SU-DHL-6 (cell line): ENCODE data around the gene PSMC4.
A peak's percentile ranks its signal among the peaks of the same experiment; 100 is the strongest.
"Not testable (repeated sequence)": the region's sequence is repeated elsewhere in the genome, so short reads cannot be mapped to it uniquely, and the experiment has no call there.

Source experiments
- H2AFZ ChIP-seq: fragments of 200-600 bp; sonication (generic); 2 replicates; pipeline ENCODE4 v1.6.1; 2014; ENCODE audit warnings: low read depth, mild to moderate bottlenecking, moderate library complexity, mixed read lengths, antibody characterized with exemption, low read length; ENCODE audit not compliant: severe bottlenecking
- H3F3A ChIP-seq: fragments of 200-600 bp; shearing (Covaris generic); 2 replicates; pipeline ENCODE4 v1.6.0; 2016; ENCODE audit warnings: antibody characterized with exemption, mild to moderate bottlenecking; ENCODE audit not compliant: insufficient read depth
- H3K27ac ChIP-seq: fragments of 200-600 bp; sonication (generic); 2 replicates; pipeline ENCODE4 v1.5.1; 2016; ENCODE audit warnings: low read depth, mild to moderate bottlenecking, low read length, moderate library complexity, mixed read lengths
- H3K27me3 ChIP-seq: fragments of 200-600 bp; sonication (generic), shearing (Covaris generic); 2 replicates; pipeline ENCODE4 v1.6.0; 2014; ENCODE audit warnings: mild to moderate bottlenecking, low read length
- H3K36me3 ChIP-seq: fragments of 200-600 bp; sonication (generic); 2 replicates; pipeline ENCODE4 v1.6.1; 2014; ENCODE audit warnings: mild to moderate bottlenecking, low read length, mixed read lengths
- H3K4me2 ChIP-seq: fragments of 300-600, 200-600 bp; shearing (Covaris generic), sonication (generic); 2 replicates; pipeline ENCODE4 v1.6.0; 2014; ENCODE audit warnings: low read length, low read depth, mild to moderate bottlenecking; ENCODE audit not compliant: poor library complexity, severe bottlenecking
- H3K4me3 ChIP-seq: fragments of 200-600 bp; sonication (generic); 2 replicates; pipeline ENCODE4 v1.5.1; 2014; ENCODE audit warnings: antibody characterized with exemption, low read length, mild to moderate bottlenecking, mixed read lengths; ENCODE audit not compliant: insufficient read depth, poor library complexity, severe bottlenecking
- H3K79me2 ChIP-seq: fragments of 200-600 bp; sonication (generic); 2 replicates; pipeline ENCODE4 v1.6.1; 2014; ENCODE audit warnings: mild to moderate bottlenecking, low read length, moderate library complexity; ENCODE audit not compliant: insufficient read depth
- H3K9ac ChIP-seq: fragments of 200-600 bp; sonication (generic); 2 replicates; pipeline ENCODE4 v1.7.0; 2014; ENCODE audit warnings: mild to moderate bottlenecking, low read length
- H3K9me2 ChIP-seq: fragments of 200-600 bp; sonication (generic); replicated peaks from 2 replicates; pipeline ENCODE4 v1.6.1; 2014; ENCODE audit warnings: low read length; ENCODE audit not compliant: insufficient read depth
- H3K9me3 ChIP-seq: fragments of 200-600 bp; sonication (generic); 2 replicates; pipeline ENCODE4 v1.6.1; 2014; ENCODE audit warnings: low read length, mixed read lengths; ENCODE audit not compliant: insufficient read depth
- H4K20me1 ChIP-seq: fragments of 200-600 bp; sonication (generic); 2 replicates; pipeline ENCODE4 v1.6.1; 2014; ENCODE audit warnings: low read depth, mild to moderate bottlenecking, antibody characterized with exemption, low read length, moderate library complexity, mixed read lengths
- CTCF ChIP-seq: fragments of 200-600 bp; sonication (generic); IDR thresholded peaks from one replicate; pipeline ENCODE4 v1.5.1; 2017; ENCODE audit warnings: antibody characterized with exemption, mild to moderate bottlenecking, low read length, moderate library complexity; ENCODE audit not compliant: insufficient read depth, poor library complexity, severe bottlenecking
- EZH2phosphoT487 ChIP-seq: fragments of 200-600 bp; sonication (generic), shearing (Covaris generic); conservative IDR thresholded peaks from 2 replicates; pipeline ENCODE4 v1.6.1; 2018; ENCODE audit warnings: mild to moderate bottlenecking, antibody characterized with exemption, low read length, moderate library complexity, mixed read lengths

The PSMC4 gene

GRCh38 chr19:39951686-39952085 lies 19.3 kb upstream of the PSMC4 start:
- H4K20me1 ChIP-seq = no peaks in the 10 kb centered on the region
- peak overlapping the region; percentile 66 for H3K9ac ChIP-seq
- TF ChIP-seq EZH2phosphoT487 = no peak
- no peak for TF ChIP-seq CTCF
- H3K79me2 ChIP-seq = peaks cover 29% of the 10 kb centered on the region
- H3K27me3 ChIP-seq = no peaks in the 10 kb centered on the region
- peak overlapping the region; percentile 97 for H3K27ac ChIP-seq
- no peaks in the 10 kb centered on the region for H3K9me3 ChIP-seq
- peak overlapping the region; percentile 33 for H2AFZ ChIP-seq
- no peaks in the 10 kb centered on the region; the same call in 1 of the 2 replicates for H3K36me3 ChIP-seq
- H3F3A ChIP-seq = peaks cover 23% of the 10 kb centered on the region
- H3K4me2 ChIP-seq = peak overlapping the region; percentile 93
- peak overlapping the region; percentile 53 for H3K4me3 ChIP-seq
- no peaks in the 10 kb centered on the region for H3K9me2 ChIP-seq

- Histone ChIP-seq H3K9ac (peak overlapping the region; percentile 66), H3K36me3 (no peaks in the 10 kb centered on the region; the same call in 1 of the 2 replicates), H3F3A (peaks cover 23% of the 10 kb centered on the region), H3K4me3 (peak overlapping the region; percentile 53), H3K9me2 (no peaks in the 10 kb centered on the region), H2AFZ (no peak overlapping the region), H3K27ac (peak overlapping the region; percentile 97), H3K27me3 (no peaks in the 10 kb centered on the region), H3K9me3 (no peaks in the 10 kb centered on the region), H3K79me2 (peaks cover 29% of the 10 kb centered on the region), H3K4me2 (peak overlapping the region; percentile 93), H4K20me1 (no peaks in the 10 kb centered on the region)
- TF ChIP-seq CTCF = no peak
Measured at GRCh38 chr19:39953915-39954314, 17.1 kb upstream of the PSMC4 start.

GRCh38 chr19:39957886-39958285 lies 13.1 kb upstream of the PSMC4 start:
- H3K4me3 ChIP-seq, H3K36me3 ChIP-seq, H3K27me3 ChIP-seq, H3K4me2 ChIP-seq, H3K9me2 ChIP-seq, H4K20me1 ChIP-seq, H3K79me2 ChIP-seq, H2AFZ ChIP-seq, H3K9ac ChIP-seq, H3K9me3 ChIP-seq: not testable (repeated sequence)
- Histone ChIP-seq H3K27ac (peak overlapping the region; percentile 7; the same call in 1 of the 2 replicates), H3F3A (peaks cover 21% of the 10 kb centered on the region)

GRCh38 chr19:39958942-39959341 lies 12.0 kb upstream of the PSMC4 start:
- not testable (repeated sequence) for H3K4me3 ChIP-seq, H3K4me2 ChIP-seq, H4K20me1 ChIP-seq, H3K27me3 ChIP-seq, H3K9me2 ChIP-seq, H3K36me3 ChIP-seq, H3K9me3 ChIP-seq, H2AFZ ChIP-seq, H3K79me2 ChIP-seq, H3K9ac ChIP-seq
- H3F3A ChIP-seq = peaks cover 17% of the 10 kb centered on the region; the same call in 1 of the 2 replicates
- 0 out of 2 replicates have a peak overlapping the region, but pooled peaks have one; percentile 12 for H3K27ac ChIP-seq

GRCh38 chr19:39959407-39959806 lies 11.6 kb upstream of the PSMC4 start:
- H3F3A ChIP-seq = peaks cover 18% of the 10 kb centered on the region; the same call in 1 of the 2 replicates
- not testable (repeated sequence) for H3K27me3 ChIP-seq, H3K9me2 ChIP-seq, H3K4me3 ChIP-seq, H3K4me2 ChIP-seq, H3K27ac ChIP-seq, H3K79me2 ChIP-seq, H2AFZ ChIP-seq, H4K20me1 ChIP-seq, H3K9ac ChIP-seq, H3K36me3 ChIP-seq, H3K9me3 ChIP-seq
